Upper lobe of right lung (tissue), 1 donor: ENCODE data around the gene SYT6. TPM values are rescaled to one million over a fixed set of nuclear protein-coding genes. Genes with fewer than 3 reads are reported as not detected.

ENCODE experiments used
- ATAC-seq: fragments of 200-7000 bp; cut with Tn5 transposase; one replicate; pipeline ENCODE4 v1.9.1; 2020; ENCODE audit warnings: mild to moderate bottlenecking, moderate library complexity
- DNase-seq: peaks from one replicate; pipeline ENCODE4 v3.0.0-alpha.2; 2020
- H3K27ac ChIP-seq: fragments of 200-600 bp; one replicate; pipeline ENCODE4 v1.8.0; 2022
- H3K27me3 ChIP-seq: fragments of 200-600 bp; one replicate; pipeline ENCODE4 v1.8.0; 2022; ENCODE audit warnings: mild to moderate bottlenecking
- H3K36me3 ChIP-seq: fragments of 200-600 bp; one replicate; pipeline ENCODE4 v1.8.0; 2022
- H3K4me1 ChIP-seq: fragments of 200-600 bp; one replicate; pipeline ENCODE4 v1.8.0; 2022
- H3K4me3 ChIP-seq: fragments of 200-600 bp; one replicate; pipeline ENCODE4 v1.8.0; 2022; ENCODE audit warnings: mild to moderate bottlenecking
- H3K9me3 ChIP-seq: fragments of 200-600 bp; one replicate; pipeline ENCODE4 v1.8.0; 2022
- intact Hi-C: fragments of 100-400 bp; cut with DNase I; formaldehyde crosslinking; loops from one replicate; pipeline ENCODE4 v1.11.0; 2022
- total RNA-seq: library from RNA; stranded (reverse); fragmentation: NEBNext Ultra II Directional; extraction: Animal tissue kit (Norgen Biotek cat#: 25700); gene quantifications from one replicate; pipeline ENCODE4 v1.2.1, GENCODE V29; 2021
- TF ChIP-seq, protein P1 (sequence below): fragments of 200-600 bp; IDR thresholded peaks from one replicate; pipeline ENCODE4 v1.8.0; 2022; ENCODE audit warnings: antibody characterized with exemption
- donor health status: DM: no; HTN: yes; CAD: no; lungs with severe emphysema.

SYT6 gene
- total RNA-seq, 1 donor from 2014 or later: not detected

DNA sequence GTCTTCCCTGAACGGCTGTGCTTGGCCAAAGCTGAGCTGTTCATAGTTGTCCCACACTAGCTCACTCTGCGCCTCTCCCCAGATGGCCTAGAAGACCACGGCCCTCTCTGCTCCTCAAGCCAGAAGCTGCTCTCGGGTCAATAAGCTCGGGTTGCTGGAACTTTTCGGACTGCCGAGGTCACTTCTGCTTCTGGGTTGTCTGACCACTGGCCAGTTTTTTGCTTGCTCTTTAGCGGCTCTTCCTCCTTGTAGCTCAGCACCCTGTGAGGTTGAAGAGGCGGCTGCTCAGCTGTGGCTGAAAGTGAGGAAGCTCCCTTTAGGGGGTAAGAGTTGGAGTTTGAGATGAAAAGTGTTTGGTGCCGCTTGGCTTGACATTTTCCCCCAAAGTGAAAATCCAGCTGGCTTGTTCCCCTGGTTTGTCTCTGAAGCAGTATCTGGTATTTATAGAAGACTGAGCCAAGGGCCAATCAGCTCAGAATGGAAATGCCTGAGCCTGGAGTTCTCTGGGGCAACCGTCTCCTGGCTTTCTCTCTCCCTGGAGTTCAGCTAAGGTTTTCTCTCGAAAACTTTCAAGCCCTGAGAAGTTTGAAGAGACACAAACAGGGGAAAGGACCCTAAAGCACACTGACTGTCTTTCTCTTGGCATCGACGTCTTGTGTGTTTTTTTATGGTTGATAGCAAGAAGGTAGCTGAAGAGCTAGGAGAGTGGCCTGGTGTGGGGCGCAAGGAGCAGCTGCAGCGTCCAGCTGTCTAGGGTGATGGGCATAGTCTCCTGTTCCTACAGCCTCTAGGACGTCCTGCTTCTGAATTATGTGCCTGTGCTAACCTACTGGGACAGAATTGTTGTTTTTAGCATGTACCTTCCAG is 72.0 kb downstream of the SYT6 start:
- no peak overlapping the region for H3K4me3 ChIP-seq
- H3K4me1 ChIP-seq: peaks cover 18% of the 10 kb centered on the region
- no peaks in the 10 kb centered on the region for H3K27me3 ChIP-seq
- intact Hi-C loops: no loop called here
- TF ChIP-seq, protein P1, sequence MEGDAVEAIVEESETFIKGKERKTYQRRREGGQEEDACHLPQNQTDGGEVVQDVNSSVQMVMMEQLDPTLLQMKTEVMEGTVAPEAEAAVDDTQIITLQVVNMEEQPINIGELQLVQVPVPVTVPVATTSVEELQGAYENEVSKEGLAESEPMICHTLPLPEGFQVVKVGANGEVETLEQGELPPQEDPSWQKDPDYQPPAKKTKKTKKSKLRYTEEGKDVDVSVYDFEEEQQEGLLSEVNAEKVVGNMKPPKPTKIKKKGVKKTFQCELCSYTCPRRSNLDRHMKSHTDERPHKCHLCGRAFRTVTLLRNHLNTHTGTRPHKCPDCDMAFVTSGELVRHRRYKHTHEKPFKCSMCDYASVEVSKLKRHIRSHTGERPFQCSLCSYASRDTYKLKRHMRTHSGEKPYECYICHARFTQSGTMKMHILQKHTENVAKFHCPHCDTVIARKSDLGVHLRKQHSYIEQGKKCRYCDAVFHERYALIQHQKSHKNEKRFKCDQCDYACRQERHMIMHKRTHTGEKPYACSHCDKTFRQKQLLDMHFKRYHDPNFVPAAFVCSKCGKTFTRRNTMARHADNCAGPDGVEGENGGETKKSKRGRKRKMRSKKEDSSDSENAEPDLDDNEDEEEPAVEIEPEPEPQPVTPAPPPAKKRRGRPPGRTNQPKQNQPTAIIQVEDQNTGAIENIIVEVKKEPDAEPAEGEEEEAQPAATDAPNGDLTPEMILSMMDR: no peak
- no peak for DNase-seq
- H3K27ac ChIP-seq: peak overlapping the region; percentile 17
- peak; percentile 75 for ATAC-seq
- H3K9me3 ChIP-seq: no peaks in the 10 kb centered on the region
- no peaks in the 10 kb centered on the region for H3K36me3 ChIP-seq

DNA sequence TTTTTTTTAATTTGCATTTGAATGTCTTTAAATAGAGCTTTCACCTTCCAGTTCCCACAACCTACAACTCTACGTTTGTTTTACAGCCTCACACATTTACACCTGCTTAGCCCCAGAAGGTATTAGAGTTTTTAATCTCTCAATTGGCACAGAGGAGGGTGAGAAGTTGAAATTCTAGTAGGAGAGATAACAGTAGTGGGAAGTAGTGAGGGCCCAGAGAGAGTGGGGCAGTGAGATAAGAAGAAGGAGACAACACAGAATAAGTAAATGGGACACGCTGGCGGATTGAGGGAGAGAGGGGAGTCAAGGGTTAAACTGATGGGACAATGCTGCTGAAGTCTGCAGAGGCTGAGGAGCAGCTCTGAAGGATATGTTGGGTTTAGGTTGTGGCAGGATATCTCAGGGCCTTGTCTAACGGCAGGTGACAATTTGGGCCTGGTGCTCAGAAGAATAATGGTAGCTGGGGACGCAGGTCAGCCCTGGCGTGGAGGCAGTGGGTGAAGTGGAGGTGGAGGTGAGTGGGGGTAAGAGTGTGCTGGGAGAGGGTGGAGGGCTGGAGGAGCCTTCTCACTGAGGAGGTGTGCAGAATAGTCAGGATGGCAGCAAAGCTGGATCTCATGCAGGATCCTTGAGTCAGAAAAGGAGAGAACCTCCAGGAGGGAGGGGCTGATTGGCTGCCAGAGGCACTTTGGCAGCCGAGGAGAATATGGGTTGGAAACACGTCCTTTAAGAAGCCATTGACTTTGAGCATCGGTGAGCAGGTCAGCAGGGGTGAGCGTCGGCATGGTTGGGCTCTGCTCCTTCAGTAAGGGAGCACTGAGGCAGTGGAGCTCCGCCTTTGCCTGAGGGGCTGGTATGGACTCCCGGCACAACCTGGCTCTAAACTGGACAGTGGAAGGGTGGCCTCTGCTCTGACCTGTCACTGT is 72.9 kb downstream of the SYT6 start:
- H3K4me1 ChIP-seq: peaks cover 18% of the 10 kb centered on the region
- H3K4me3 ChIP-seq: no peak overlapping the region
- no peak for DNase-seq
- no peak for ATAC-seq
- no peaks in the 10 kb centered on the region for H3K27me3 ChIP-seq
- H3K9me3 ChIP-seq: no peaks in the 10 kb centered on the region
- TF ChIP-seq, protein P1: no peak
- peak overlapping the region; percentile 17 for H3K27ac ChIP-seq
- intact Hi-C loops: no loop called here
- no peaks in the 10 kb centered on the region for H3K36me3 ChIP-seq

DNA sequence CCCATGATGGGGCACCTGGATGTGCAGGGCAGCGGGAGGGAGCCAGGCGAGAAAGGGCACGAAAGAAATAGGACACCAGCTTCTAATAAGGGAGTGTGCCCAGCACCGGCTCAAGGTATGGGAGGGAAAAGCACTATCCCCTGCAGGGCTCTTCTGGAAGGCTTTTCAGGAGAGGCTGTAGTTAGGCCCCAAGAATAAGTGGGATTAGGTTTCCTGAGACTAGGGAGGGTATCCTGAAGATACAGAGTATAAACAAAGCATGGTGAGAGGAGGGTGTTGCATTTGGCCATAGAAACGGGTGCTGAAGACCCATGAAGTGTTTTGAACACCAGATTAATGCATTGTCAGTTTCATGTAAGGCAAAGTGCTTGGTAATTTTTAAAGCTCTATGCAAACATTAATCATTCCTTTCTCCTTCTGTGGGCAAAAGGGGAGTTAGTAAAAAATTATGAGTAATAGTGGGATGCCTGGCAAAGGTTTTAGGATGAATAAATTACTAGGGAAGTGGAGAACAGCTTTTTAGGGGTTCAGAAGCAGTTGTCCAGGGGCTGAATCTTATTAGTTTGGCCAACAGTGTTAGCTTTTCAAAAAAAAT is 74.0 kb downstream of the SYT6 start:
- Histone ChIP-seq H3K27me3 (no peaks in the 10 kb centered on the region), H3K36me3 (no peaks in the 10 kb centered on the region), H3K4me3 (no peak overlapping the region), H3K27ac (no peak overlapping the region), H3K9me3 (no peaks in the 10 kb centered on the region), H3K4me1 (peaks cover 18% of the 10 kb centered on the region)
- intact Hi-C loops: no loop called here
- DNase-seq (no peak), ATAC-seq (no peak)
- TF ChIP-seq, protein P1: no peak

DNA sequence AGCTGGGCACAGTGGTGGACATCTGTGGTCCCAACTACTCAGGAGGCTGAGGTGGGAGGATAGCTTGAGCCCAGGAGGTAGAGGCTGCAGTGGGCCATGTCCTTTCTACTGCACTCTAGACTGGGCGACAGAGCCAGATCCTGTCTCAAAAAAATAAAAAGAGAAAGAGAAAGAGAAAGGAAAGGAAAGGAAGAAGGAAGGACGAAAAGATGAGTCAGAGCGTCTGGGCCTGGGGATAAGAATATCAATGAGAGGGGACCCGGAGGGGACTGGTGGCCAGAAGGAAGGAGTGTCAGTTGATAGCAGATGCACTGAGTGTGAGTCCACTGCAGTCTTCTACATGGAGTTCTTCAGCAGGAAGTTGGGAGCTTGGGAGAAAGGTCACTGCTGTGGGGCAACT is 75.6 kb downstream of the SYT6 start:
- H3K27me3 ChIP-seq: no peaks in the 10 kb centered on the region
- no peak overlapping the region for H3K4me3 ChIP-seq
- H3K4me1 ChIP-seq: peaks cover 18% of the 10 kb centered on the region
- no peaks in the 10 kb centered on the region for H3K36me3 ChIP-seq
- DNase-seq: no peak
- intact Hi-C loops: no loop called here
- no peaks in the 10 kb centered on the region for H3K9me3 ChIP-seq
- no peak for ATAC-seq
- H3K27ac ChIP-seq: no peak overlapping the region
- TF ChIP-seq, protein P1: no peak

DNA sequence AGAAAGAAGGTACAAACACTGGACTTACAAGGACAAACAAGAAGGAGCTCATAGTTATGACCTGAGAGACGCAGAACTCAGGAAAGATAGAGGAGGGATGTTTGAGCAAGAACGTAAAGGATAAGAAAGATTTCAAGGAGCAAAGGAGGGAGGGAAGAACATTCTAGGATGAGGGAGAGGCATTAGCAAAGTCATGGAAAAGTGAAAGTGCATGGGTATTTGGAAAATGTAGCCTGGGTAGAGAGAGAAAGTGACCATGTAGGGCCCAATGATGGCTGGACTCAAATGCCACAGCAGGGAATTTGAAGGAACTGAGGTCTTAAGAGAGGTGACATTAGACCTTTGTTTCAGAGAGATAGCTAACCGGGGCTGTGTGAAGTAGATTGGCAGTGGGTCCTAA is 76.5 kb downstream of the SYT6 start:
- no peak for ATAC-seq
- no peak for DNase-seq
- no peaks in the 10 kb centered on the region for H3K27me3 ChIP-seq
- intact Hi-C loops: no loop called here
- H3K4me3 ChIP-seq: no peak overlapping the region
- TF ChIP-seq, protein P1: no peak
- no peaks in the 10 kb centered on the region for H3K36me3 ChIP-seq
- no peaks in the 10 kb centered on the region for H3K9me3 ChIP-seq
- no peak overlapping the region for H3K27ac ChIP-seq
- peaks cover 10% of the 10 kb centered on the region for H3K4me1 ChIP-seq
